ENCODE results near the gene MTHFR.

- no peak for TF ChIP-seq RAD21 (IDR thresholded peaks at IDR 0.05; ENCODE audit: low read length)
- TF ChIP-seq, protein P1, sequence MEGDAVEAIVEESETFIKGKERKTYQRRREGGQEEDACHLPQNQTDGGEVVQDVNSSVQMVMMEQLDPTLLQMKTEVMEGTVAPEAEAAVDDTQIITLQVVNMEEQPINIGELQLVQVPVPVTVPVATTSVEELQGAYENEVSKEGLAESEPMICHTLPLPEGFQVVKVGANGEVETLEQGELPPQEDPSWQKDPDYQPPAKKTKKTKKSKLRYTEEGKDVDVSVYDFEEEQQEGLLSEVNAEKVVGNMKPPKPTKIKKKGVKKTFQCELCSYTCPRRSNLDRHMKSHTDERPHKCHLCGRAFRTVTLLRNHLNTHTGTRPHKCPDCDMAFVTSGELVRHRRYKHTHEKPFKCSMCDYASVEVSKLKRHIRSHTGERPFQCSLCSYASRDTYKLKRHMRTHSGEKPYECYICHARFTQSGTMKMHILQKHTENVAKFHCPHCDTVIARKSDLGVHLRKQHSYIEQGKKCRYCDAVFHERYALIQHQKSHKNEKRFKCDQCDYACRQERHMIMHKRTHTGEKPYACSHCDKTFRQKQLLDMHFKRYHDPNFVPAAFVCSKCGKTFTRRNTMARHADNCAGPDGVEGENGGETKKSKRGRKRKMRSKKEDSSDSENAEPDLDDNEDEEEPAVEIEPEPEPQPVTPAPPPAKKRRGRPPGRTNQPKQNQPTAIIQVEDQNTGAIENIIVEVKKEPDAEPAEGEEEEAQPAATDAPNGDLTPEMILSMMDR (conservative IDR thresholded peaks at IDR 0.05; ENCODE audit: low read depth, low read length) = no peak
- no peak for TF ChIP-seq POLR2A (IDR thresholded peaks at IDR 0.05; ENCODE audit: low read depth, low read length)
- no peak for TF ChIP-seq FOS (IDR thresholded peaks at IDR 0.05; ENCODE audit: low read depth, low read length)
- TF ChIP-seq RCOR1 (IDR thresholded peaks at IDR 0.05; ENCODE audit: insufficient replicate concordance, low read length) = no peak
- TF ChIP-seq RFX5 (IDR thresholded peaks at IDR 0.05; ENCODE audit: low read depth, low read length) = no peak
- TF ChIP-seq BHLHE40 (IDR thresholded peaks at IDR 0.05; ENCODE audit: low read depth, low read length) = no peak
Measured at GRCh38 chr1:11847667-11848372, 42.1 kb upstream of the MTHFR start, which contains the start of gene NPPA.
